NCI-H1092 (cell line): Measurements from ENCODE around the gene SNAP47.

Experiments used
- DNase-seq: peaks from one replicate; lab custom pipeline; 2025; lab: John Stamatoyannopoulos, UW

Gene SNAP47

DNA sequence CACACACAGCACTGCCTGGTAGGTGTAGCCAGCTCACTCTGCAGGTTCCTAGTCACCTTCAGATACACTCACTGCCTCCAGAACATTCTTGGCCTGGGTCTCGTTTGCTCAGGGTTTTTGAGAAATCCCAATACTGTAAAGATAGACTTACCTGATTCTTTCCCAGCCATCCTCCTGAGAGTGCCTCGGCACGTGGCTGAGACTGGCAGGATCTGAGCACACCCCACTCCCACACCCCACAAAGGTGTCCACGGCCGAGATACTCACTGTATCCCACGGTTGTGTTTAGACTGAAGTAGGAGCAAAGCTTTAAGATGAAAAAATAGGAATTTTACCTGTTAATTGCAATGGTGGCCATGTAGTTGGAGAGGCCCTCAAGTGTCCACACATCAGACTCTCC, 33.4 kb downstream of the SNAP47 start:
- DNase-seq: no peak

- no peak for DNase-seq
Observed at GRCh38 chr1:227769047-227769935, 34.1 kb downstream of the SNAP47 start.

GRCh38 chr1:227769936-227770494, 34.8 kb downstream of the SNAP47 start:
- no peak for DNase-seq

DNA sequence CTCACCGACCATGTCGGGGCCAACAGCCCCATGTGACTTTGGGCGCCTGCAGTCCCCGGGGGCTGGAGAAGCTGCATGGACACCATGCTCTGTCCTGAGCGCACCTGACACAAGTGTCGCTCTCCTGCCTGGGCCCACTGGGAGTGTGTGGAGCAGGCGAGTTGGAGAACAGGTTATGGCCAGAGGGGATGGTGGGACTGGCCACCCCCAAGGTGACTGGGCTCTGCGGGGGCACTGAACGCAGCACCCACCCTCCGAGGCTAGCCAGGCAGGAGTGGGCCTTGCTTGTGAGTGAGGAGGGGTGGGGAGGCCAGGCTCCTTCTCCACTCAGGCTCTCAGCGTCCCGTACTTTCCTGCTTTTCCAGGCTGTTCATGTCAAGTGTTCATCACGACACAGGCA, 35.6 kb downstream of the SNAP47 start:
- DNase-seq: no peak

GRCh38 chr1:227771326-227771725, 36.1 kb downstream of the SNAP47 start:
- no peak for DNase-seq

DNA sequence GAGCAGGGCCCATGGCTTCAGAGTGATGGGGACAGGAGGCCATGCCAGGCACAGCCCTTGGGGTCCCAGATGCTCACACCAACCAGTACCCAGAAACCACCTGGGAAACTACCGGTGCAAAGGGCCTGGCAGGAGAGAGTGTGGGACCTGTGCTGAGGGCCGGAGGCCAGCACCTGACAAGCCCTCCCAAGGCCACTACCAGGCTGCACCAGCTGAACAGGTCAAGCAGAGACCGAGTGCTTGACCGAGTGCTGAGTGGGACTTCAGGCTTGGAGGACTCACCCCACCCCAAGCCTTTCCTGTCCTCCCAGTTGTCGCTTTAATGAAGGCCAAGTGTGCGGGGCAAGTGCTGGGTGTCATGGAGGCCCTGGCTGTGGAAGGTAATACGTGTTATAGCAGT, 36.5 kb downstream of the SNAP47 start:
- no peak for DNase-seq

DNA sequence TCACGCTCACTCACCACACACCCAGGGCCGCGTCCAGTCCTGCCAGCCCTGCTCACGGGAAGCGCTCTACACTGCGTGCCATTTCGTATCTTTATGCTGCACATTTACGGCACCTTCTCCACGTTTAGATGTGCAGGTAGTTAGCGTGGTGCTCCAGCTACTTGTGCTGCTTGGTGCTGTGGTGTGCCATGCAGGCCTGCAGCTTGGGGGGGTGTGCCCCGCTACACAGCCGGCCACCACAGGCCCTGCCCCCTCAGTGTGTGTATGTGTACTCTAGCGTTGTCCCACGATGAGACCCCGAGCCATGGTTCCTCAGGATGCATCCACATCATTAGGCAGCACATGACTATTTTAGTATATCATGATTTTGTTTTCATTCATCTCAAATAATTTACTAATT, 38.3 kb downstream of the SNAP47 start:
- no peak for DNase-seq

DNA sequence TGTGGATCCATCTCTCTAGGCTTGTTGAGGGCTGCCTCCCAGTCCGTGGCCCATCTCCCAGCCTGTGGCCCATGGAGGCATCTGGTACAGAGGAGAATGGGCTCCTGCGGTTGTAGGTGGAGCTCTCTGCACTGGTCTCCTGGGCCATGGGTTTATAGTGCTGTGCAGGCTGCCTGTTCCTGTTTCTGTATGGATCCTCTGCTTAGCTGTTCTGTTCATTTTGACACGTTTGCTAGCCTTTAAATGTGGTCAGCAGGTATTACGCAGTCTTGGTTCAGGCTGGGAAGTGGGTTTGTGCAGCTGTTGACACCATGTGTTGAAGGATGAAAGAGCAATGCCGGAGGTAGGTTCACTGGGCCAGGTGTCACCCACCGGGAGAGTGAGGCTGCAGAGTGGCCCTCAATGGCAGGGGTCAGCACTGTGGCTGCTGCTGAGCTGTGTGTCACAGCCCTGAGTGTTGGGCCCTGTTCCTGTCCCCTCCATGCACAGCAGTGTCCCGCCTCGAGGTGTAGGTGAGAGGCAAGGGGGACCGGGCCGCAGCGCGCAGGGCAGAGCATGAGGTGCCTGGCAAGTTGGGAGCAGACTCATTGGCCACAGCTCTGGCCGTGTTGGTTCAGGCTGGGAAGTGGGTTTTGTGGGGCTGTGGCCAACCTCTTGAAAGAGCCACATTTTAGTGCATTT, 39.0 kb downstream of the SNAP47 start:
- DNase-seq: no peak

DNA sequence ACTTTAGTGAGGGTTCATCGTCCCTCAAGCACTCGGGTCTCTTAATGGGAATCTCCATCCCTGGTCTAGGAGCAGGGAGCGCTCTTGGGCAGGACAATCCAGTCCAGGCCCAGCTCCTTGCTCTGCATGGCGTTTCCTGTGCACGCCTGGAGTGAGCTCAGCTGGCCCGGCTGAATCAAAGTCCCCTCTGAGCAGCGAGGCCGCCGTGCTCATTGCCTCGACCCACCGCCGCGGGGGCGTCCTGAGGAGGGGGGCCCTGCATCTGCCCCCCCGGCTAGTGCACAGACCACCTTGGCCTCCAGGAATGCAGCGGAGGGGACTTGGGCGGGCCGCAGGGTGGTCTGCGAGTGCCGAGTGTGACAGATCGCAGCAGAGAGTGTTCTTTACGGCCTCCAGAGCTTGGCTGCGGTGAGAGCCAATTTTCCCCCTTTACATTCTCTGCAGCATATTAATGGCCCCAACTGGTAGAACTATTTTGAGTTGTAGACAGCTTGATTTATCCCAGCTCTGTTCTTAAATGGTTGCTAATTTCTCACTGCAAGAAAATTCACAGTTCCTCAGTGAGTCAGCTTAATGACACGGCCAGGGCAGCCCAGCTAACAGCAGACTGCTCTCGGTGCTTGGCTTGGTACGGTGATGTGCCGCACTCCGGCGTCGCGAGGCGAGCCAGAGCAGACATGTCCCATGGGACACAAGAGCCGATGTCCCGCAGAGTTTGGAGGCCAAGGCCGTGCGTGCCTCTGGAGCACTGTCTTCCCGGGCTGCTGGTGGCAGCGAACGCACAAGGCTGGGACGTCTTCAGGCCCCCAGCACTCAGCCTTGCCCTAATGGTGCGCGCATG, 39.8 kb downstream of the SNAP47 start:
- DNase-seq: no peak

- DNase-seq: no peak
Observed at GRCh38 chr1:227775841-227776240, 40.6 kb downstream of the SNAP47 start.

- no peak for DNase-seq
Observed at GRCh38 chr1:227776331-227776771, 41.1 kb downstream of the SNAP47 start.

DNA sequence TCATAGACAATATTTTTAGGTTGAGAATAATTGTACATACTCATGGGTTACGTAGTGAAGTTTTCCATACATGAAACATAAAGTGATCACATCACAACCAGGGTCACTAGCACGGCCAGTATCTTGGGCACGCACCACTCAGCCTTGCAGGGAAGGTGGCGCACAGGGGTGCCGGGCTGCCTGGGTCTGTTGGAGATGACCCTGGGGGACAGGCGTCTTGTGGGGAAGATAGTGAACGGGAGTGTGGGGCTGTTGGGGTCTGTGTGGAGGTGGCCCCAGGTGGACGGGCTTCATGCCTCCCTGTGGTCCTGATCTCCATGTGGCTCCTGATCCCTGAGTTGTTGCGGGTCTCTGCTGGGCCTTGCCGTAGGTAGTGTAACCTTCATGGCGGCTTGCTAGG, 41.9 kb downstream of the SNAP47 start:
- DNase-seq: no peak

- DNase-seq: no peak
Observed at GRCh38 chr1:227777646-227778045, 42.4 kb downstream of the SNAP47 start.

- DNase-seq: no peak
Observed at GRCh38 chr1:227778401-227778947, 43.2 kb downstream of the SNAP47 start.

- DNase-seq: no peak
Observed at GRCh38 chr1:227779021-227779441, 43.8 kb downstream of the SNAP47 start.

- no peak for DNase-seq
Observed at GRCh38 chr1:227779685-227780084, 44.5 kb downstream of the SNAP47 start.

GRCh38 chr1:227780101-227781044, 45.1 kb downstream of the SNAP47 start:
- DNase-seq: no peak

- no peak for DNase-seq
Observed at GRCh38 chr1:227781314-227781930, 46.2 kb downstream of the SNAP47 start.

DNA sequence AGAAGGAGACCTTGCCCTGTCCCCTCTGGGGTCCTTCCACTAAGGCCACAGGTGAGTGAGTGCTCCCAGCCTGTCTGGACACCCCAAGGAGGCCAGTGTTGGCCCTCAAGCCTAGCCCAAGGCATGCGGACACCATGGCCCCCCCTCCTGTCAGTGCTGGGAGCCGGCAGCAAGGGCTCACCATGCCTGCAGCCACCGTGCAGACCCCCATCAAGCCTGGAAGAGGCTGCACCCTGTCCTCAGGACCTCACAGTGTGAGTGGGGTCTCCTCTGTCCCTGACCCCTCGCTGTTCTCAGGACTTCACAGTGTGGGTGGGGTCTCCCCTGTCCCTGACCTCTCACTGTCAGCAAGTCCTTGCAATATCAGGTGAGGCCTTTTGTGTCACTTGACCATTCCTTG, 47.0 kb downstream of the SNAP47 start:
- no peak for DNase-seq
